Activated naive CD4-positive, alpha-beta T cell treated with anti-CD3 and anti-CD28 coated beads for 36 hours (primary cell): ENCODE data around the gene KDM3A. TPM values are rescaled to one million over a fixed set of nuclear protein-coding genes. Genes with fewer than 3 reads are reported as not detected.
A peak's percentile ranks its signal among the peaks of the same experiment; 100 is the strongest.

Experiments used
- CTCF ChIA-PET: fragments of 350-600 bp; sonication (Branson Sonifier 250); formaldehyde crosslinking; loops from one replicate; lab custom pipeline; 2021; ENCODE audit warnings: antibody characterized with exemption; lab: Charles Lee
- DNase-seq: peaks from one replicate; pipeline ENCODE4 v3.0.0-alpha.2; 2020
- H3K27ac Mint-ChIP-seq: one replicate; pipeline ENCODE4 v1.8.0; 2021; ENCODE audit warnings: mild to moderate bottlenecking, mixed read lengths
- H3K27me3 Mint-ChIP-seq: one replicate; pipeline ENCODE4 v1.8.0; 2021; ENCODE audit warnings: low read depth, mixed read lengths
- H3K36me3 Mint-ChIP-seq: one replicate; pipeline ENCODE4 v1.8.0; 2021; ENCODE audit warnings: low read depth, mixed read lengths
- H3K4me1 Mint-ChIP-seq: one replicate; pipeline ENCODE4 v1.8.0; 2021; ENCODE audit warnings: low read depth, mixed read lengths
- H3K4me3 Mint-ChIP-seq: one replicate; pipeline ENCODE4 v1.8.0; 2021; ENCODE audit warnings: mild to moderate bottlenecking, moderate library complexity, mixed read lengths
- H3K9me3 Mint-ChIP-seq: one replicate; pipeline ENCODE4 v1.8.0; 2021; ENCODE audit warnings: mixed read lengths
- intact Hi-C: fragments of 100-400 bp; cut with micrococcal nuclease; formaldehyde crosslinking; loops from one replicate; pipeline ENCODE4 v1.15.1; 2023
- total RNA-seq, 2 experiments: library from RNA; stranded (reverse); gene quantifications; one replicate each; pipeline ENCODE4 v1.2.3, GENCODE V29; 2021

The KDM3A gene
- total RNA-seq, 2 experiments from 2014 or later, result 47.3 to 49.9 TPM

- Mint-ChIP-seq H3K4me3 (no peak overlapping the region), H3K36me3 (peaks cover 42% of the 10 kb centered on the region), H3K27me3 (no peaks in the 10 kb centered on the region), H3K4me1 (peaks cover 41% of the 10 kb centered on the region), H3K9me3 (no peaks in the 10 kb centered on the region), H3K27ac (peak overlapping the region; percentile 59)
- DNase-seq, result peak; percentile 22
- intact Hi-C loops, result no loop called here
- CTCF ChIA-PET, result no interaction called here
Measured at GRCh38 chr2:86464652-86465051, 23.5 kb downstream of the KDM3A start.

DNA sequence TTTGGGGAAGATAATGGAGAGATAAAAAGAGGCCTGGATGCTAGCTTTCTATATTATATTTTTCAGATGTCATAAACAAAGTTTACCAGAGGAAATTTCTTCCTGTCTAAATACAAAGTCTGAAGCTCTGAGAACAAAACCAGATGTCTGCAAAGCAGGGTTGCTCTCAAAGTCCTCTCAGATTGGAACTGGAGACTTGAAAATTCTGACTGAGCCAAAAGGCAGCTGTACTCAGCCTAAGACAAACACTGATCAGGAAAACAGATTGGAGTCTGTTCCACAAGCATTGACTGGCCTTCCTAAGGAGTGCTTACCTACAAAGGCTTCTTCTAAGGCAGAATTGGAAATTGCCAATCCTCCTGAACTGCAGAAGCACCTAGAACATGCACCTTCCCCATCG lies 25.1 kb downstream of the KDM3A start:
- DNase-seq, result no peak
- CTCF ChIA-PET, result interaction anchor here (0.7 kb wide), 1 partner anchor 21 kb away, joined by 3 read pairs; no protein-coding TSS in a partner anchor
- peaks cover 42% of the 10 kb centered on the region for H3K36me3 Mint-ChIP-seq
- peak overlapping the region; percentile 9 for H3K27ac Mint-ChIP-seq
- H3K4me1 Mint-ChIP-seq, result peaks cover 44% of the 10 kb centered on the region
- intact Hi-C loops, result no loop called here
- no peaks in the 10 kb centered on the region for H3K27me3 Mint-ChIP-seq
- H3K9me3 Mint-ChIP-seq, result no peaks in the 10 kb centered on the region
- H3K4me3 Mint-ChIP-seq, result no peak overlapping the region

- H3K9me3 Mint-ChIP-seq, result no peaks in the 10 kb centered on the region
- H3K4me1 Mint-ChIP-seq, result peaks cover 56% of the 10 kb centered on the region
- CTCF ChIA-PET, result interaction anchor here (0.6 to 1.8 kb wide), 6 partner anchors 8 to 247 kb away, joined by 3 to 7 read pairs (median 4); partner anchors contain the start of gene KDM3A
- H3K36me3 Mint-ChIP-seq, result peaks cover 40% of the 10 kb centered on the region
- peak; percentile 45 for DNase-seq
- peak overlapping the region; percentile 80 for H3K27ac Mint-ChIP-seq
- H3K27me3 Mint-ChIP-seq, result no peaks in the 10 kb centered on the region
- intact Hi-C loops, result loop anchor here (1.0 kb wide), 1 partner anchor 26 kb away; no protein-coding TSS in a partner anchor
- peak overlapping the region; percentile 40 for H3K4me3 Mint-ChIP-seq
Measured at GRCh38 chr2:86468162-86469033, 27.2 kb downstream of the KDM3A start.

- Mint-ChIP-seq H3K27me3 (no peaks in the 10 kb centered on the region), H3K9me3 (no peaks in the 10 kb centered on the region)
- no peak for DNase-seq
Measured at GRCh38 chr2:86470890-86471289, 29.7 kb downstream of the KDM3A start.

DNA sequence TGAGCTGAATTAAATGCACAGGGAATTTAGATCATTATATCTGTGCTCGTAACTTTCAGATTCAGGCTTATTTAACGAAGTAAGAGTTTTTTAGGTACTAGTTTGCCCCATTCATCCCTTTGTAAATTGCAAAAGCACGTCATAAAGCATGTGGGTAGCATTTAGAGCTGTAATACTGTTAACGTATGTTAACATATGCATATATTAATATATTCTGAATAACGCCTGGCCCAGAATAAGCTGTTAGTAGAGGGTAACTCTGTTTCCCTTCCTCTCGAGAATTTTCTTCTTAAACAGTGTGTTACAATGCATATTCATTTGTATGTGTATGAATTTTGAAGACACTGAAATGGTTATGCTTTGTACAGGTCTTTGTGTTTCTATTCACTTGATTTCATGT lies 30.5 kb downstream of the KDM3A start:
- no peak for DNase-seq
- Mint-ChIP-seq H3K9me3 (no peaks in the 10 kb centered on the region), H3K27me3 (no peaks in the 10 kb centered on the region), H3K4me1 (peaks cover 60% of the 10 kb centered on the region), H3K4me3 (no peak overlapping the region), H3K27ac (no peak overlapping the region), H3K36me3 (peaks cover 39% of the 10 kb centered on the region)
- CTCF ChIA-PET, result no interaction called here
- intact Hi-C loops, result no loop called here

More at GRCh38 chr2:86470890-86471289, 29.7 kb downstream of the KDM3A start:
- Mint-ChIP-seq H3K4me1 (peaks cover 57% of the 10 kb centered on the region), H3K4me3 (no peak overlapping the region), H3K36me3 (peaks cover 39% of the 10 kb centered on the region), H3K27ac (no peak overlapping the region)
- CTCF ChIA-PET, result no interaction called here
- intact Hi-C loops, result no loop called here

DNA sequence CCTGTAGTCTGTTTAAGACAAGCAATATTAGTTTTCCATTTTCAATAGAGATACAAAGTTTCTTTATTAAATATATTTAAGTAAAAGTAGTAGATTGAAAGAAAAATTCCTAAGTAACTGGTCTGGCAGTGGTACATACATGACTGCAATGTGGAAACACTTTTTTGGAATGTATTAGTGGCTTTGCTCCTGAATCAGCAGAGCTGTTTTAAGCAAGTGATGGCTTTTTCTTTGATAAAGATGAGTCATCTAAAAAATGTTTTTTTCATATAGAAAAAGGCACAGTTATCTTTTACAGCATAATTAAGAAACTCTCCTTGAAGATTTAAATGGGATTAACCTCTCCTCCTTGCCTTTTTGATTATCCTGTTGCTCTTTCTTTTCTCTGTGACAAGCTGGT lies 34.9 kb downstream of the KDM3A start:
- CTCF ChIA-PET, result interaction anchor here (1.1 kb wide), 1 partner anchor 9 kb away, joined by 4 read pairs; no protein-coding TSS in a partner anchor
- Mint-ChIP-seq H3K27ac (no peak overlapping the region), H3K36me3 (peaks cover 44% of the 10 kb centered on the region), H3K27me3 (no peaks in the 10 kb centered on the region), H3K4me3 (no peak overlapping the region), H3K9me3 (no peaks in the 10 kb centered on the region), H3K4me1 (peaks cover 38% of the 10 kb centered on the region)
- DNase-seq, result no peak
- intact Hi-C loops, result no loop called here

DNA sequence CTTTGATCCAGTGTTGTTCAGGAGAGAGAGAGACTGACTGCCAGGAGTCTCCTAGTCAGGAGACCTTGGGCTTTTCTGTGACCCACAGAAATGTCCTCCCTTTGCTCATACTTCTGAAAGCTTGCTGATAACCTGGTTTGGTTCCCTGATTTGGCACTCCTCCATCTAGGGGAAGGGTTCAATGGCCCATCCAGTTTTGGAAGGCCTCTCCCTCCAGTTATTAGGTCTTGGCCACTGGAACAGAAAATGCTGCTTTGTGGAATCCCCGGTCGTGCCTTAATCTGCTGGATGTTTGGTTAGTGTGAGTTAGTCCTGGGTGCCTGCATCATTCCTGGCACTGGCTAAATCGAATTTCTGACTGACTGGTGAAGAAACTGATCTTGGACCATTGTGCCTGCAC lies 35.7 kb downstream of the KDM3A start:
- DNase-seq, result no peak
- intact Hi-C loops, result no loop called here
- Mint-ChIP-seq H3K9me3 (no peaks in the 10 kb centered on the region), H3K4me3 (no peak overlapping the region), H3K36me3 (peaks cover 44% of the 10 kb centered on the region), H3K27ac (no peak overlapping the region), H3K4me1 (peaks cover 37% of the 10 kb centered on the region), H3K27me3 (no peaks in the 10 kb centered on the region)
- CTCF ChIA-PET, result interaction anchor here (1.1 kb wide), 1 partner anchor 9 kb away, joined by 4 read pairs; no protein-coding TSS in a partner anchor

GRCh38 chr2:86477349-86477748 lies 36.2 kb downstream of the KDM3A start:
- no peak overlapping the region for H3K4me3 Mint-ChIP-seq
- no peaks in the 10 kb centered on the region for H3K9me3 Mint-ChIP-seq
- peaks cover 48% of the 10 kb centered on the region for H3K36me3 Mint-ChIP-seq
- no peaks in the 10 kb centered on the region for H3K27me3 Mint-ChIP-seq
- no peak for DNase-seq
- intact Hi-C loops, result no loop called here
- H3K27ac Mint-ChIP-seq, result peak overlapping the region; percentile 50
- CTCF ChIA-PET, result no interaction called here
- peaks cover 37% of the 10 kb centered on the region for H3K4me1 Mint-ChIP-seq

GRCh38 chr2:86480105-86480504 lies 38.9 kb downstream of the KDM3A start:
- Mint-ChIP-seq H3K27ac (no peak overlapping the region), H3K9me3 (no peaks in the 10 kb centered on the region), H3K4me1 (peaks cover 50% of the 10 kb centered on the region), H3K27me3 (no peaks in the 10 kb centered on the region), H3K36me3 (peaks cover 53% of the 10 kb centered on the region), H3K4me3 (no peak overlapping the region)
- intact Hi-C loops, result loop anchor here (5.0 kb wide), 1 partner anchor 82 kb away; the partner anchor contains the start of gene CHMP3
- CTCF ChIA-PET, result interaction anchor here (0.8 kb wide), 1 partner anchor 125 kb away, joined by 3 read pairs; no protein-coding TSS in a partner anchor
- no peak for DNase-seq

- no peak overlapping the region for H3K4me3 Mint-ChIP-seq
- no peaks in the 10 kb centered on the region for H3K9me3 Mint-ChIP-seq
- peaks cover 53% of the 10 kb centered on the region for H3K4me1 Mint-ChIP-seq
- peak; percentile 49 for DNase-seq
- H3K36me3 Mint-ChIP-seq, result peaks cover 60% of the 10 kb centered on the region
- CTCF ChIA-PET, result no interaction called here
- H3K27me3 Mint-ChIP-seq, result no peaks in the 10 kb centered on the region
- peak overlapping the region; percentile 20 for H3K27ac Mint-ChIP-seq
- intact Hi-C loops, result loop anchor here (1.0 to 5.0 kb wide), 2 partner anchors 40 to 80 kb away; partner anchors contain the start of gene CHMP3
Measured at GRCh38 chr2:86482034-86482433, 40.9 kb downstream of the KDM3A start.

DNA sequence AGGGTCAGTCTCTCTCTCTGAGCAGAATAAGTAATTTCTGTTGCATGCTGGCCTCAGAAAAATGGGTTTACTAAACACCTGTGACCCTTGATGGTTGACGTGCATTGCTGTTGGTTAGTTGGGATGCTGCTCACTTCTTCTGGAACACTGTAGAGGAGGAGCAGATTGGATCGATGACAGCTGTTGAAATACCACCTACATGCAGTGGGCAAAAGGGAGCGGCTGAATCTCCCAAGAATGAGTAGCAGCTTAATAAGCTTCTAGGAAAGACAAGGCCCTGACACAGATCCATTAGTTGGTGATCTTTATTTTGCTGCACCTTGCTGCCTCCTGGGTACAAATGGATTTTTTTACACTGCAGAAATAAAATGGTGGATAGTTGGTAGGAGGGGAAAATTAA lies 43.2 kb downstream of the KDM3A start:
- H3K27me3 Mint-ChIP-seq, result no peaks in the 10 kb centered on the region
- no peak for DNase-seq
- CTCF ChIA-PET, result no interaction called here
- no peak overlapping the region for H3K27ac Mint-ChIP-seq
- no peaks in the 10 kb centered on the region for H3K9me3 Mint-ChIP-seq
- H3K4me3 Mint-ChIP-seq, result no peak overlapping the region
- peaks cover 50% of the 10 kb centered on the region for H3K36me3 Mint-ChIP-seq
- intact Hi-C loops, result loop anchor here (2.0 to 5.0 kb wide), 2 partner anchors 78 to 92 kb away; partner anchors contain the start of gene CHMP3
- H3K4me1 Mint-ChIP-seq, result peaks cover 47% of the 10 kb centered on the region

- Mint-ChIP-seq H3K4me3 (no peak overlapping the region), H3K36me3 (peaks cover 53% of the 10 kb centered on the region)
Measured at GRCh38 chr2:86485103-86485502, 43.9 kb downstream of the KDM3A start.

More at GRCh38 chr2:86485103-86485502, 43.9 kb downstream of the KDM3A start:
- no peaks in the 10 kb centered on the region for H3K9me3 Mint-ChIP-seq
- H3K27ac Mint-ChIP-seq, result peak overlapping the region; percentile 43
- no peaks in the 10 kb centered on the region for H3K27me3 Mint-ChIP-seq
- CTCF ChIA-PET, result no interaction called here
- intact Hi-C loops, result loop anchor here (2.0 kb wide), 1 partner anchor 92 kb away; no protein-coding TSS in a partner anchor
- peaks cover 47% of the 10 kb centered on the region for H3K4me1 Mint-ChIP-seq
- peak; percentile 14 for DNase-seq
